ENCODE measurements around the gene ARSI. TPM values are rescaled to one million over a fixed set of nuclear protein-coding genes. Genes with fewer than 3 reads are reported as not detected.

ARSI gene
- polyA plus RNA-seq, 2 donors = 0.77 to 1.6 TPM

DNA sequence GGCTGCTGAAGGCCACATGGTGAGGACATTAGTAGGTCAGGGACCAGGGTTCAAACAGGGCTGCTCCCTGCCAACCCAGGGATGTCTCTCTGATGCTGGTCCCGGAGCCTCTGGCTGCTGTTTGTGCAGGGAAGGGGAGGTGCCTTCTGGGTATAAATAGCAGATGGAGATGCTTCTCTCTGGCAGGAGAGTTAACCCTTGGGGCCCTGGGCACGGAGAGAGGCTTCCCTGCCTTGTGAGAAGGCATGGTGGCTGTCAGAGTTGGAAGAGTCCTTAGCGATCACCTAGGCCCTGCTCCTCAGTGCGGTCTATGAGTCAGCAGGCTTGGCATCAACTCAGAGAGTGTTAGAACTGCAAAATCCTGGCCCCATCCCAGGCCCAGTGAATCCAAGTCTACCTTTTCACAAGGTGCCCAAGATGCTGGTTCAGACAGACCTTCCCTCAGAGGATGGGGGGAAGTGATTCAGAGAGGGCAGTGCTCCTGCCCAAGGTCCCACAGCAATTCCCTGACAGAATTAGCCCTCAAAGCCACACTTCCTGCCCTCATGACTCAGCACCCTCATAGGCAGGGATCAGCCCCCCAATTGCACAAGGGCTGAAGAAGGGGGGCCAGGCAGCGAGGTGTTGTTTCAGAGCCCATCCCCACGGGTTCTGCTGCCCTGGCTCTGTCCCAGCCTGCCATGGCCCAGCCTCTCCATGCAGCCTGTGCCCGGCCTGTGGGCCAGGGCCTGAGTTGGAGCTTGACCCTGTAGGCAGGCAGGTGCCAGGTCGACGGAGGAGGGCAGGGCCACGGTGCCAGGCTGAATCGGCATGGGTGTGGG, 38.7 kb downstream of the ARSI start:
- Histone ChIP-seq H3K27me3 (ENCODE audit: control insufficient read depth in 1 of 2, insufficient read depth in 2 of 2, low read length in 2 of 2) (no peaks in the 10 kb centered on the region), H3K27ac (ENCODE audit: low read depth in 2 of 2, low read length in 1 of 2) (no peak overlapping the region), H3K9me3 (ENCODE audit: control insufficient read depth in 2 of 2, insufficient read depth in 1 of 2, low read depth in 1 of 2, low read length in 1 of 2) (peaks cover 0 to 2% of the 10 kb centered on the region in 2 donors), H3K4me1 (ENCODE audit: control insufficient read depth in 2 of 2, insufficient read depth in 2 of 2, low read length in 1 of 2) (peaks cover 2 to 6% of the 10 kb centered on the region in 2 donors), H3K4me3 (ENCODE audit: low read depth in 1 of 2, low read length in 2 of 2) (no peak overlapping the region), H3K36me3 (ENCODE audit: control insufficient read depth in 2 of 2, insufficient read depth in 2 of 2, low read length in 1 of 2) (no peaks in the 10 kb centered on the region)
- WGBS, 2 donors = 32 to 36% methylated on average over 11 of the region's 11 CpGs

GRCh38 chr5:150263375-150263775, 39.3 kb downstream of the ARSI start:
- WGBS, 2 donors = 74 to 84% methylated on average over 5 of the region's 5 CpGs
- Histone ChIP-seq H3K36me3 (ENCODE audit: control insufficient read depth in 2 of 2, insufficient read depth in 2 of 2, low read length in 1 of 2) (no peaks in the 10 kb centered on the region), H3K9me3 (ENCODE audit: control insufficient read depth in 2 of 2, insufficient read depth in 1 of 2, low read depth in 1 of 2, low read length in 1 of 2) (peaks cover 0 to 2% of the 10 kb centered on the region in 2 donors), H3K4me3 (ENCODE audit: low read depth in 1 of 2, low read length in 2 of 2) (no peak overlapping the region), H3K27me3 (ENCODE audit: control insufficient read depth in 1 of 2, insufficient read depth in 2 of 2, low read length in 2 of 2) (no peaks in the 10 kb centered on the region), H3K4me1 (ENCODE audit: control insufficient read depth in 2 of 2, insufficient read depth in 2 of 2, low read length in 1 of 2) (peaks cover 2 to 6% of the 10 kb centered on the region in 2 donors), H3K27ac (ENCODE audit: low read depth in 2 of 2, low read length in 1 of 2) (no peak overlapping the region)

- no peak overlapping the region for H3K27ac ChIP-seq (ENCODE audit: low read depth in 2 of 2, low read length in 1 of 2)
- no peak overlapping the region for H3K4me3 ChIP-seq (ENCODE audit: low read depth in 1 of 2, low read length in 2 of 2)
- H3K36me3 ChIP-seq (ENCODE audit: control insufficient read depth in 2 of 2, insufficient read depth in 2 of 2, low read length in 1 of 2) = no peaks in the 10 kb centered on the region
- H3K4me1 ChIP-seq (ENCODE audit: control insufficient read depth in 2 of 2, insufficient read depth in 2 of 2, low read length in 1 of 2) = peaks cover 2 to 6% of the 10 kb centered on the region in 2 donors
- 90 to 92% methylated on average over 7 of the region's 7 CpGs for WGBS, 2 donors
- H3K9me3 ChIP-seq (ENCODE audit: control insufficient read depth in 2 of 2, insufficient read depth in 1 of 2, low read depth in 1 of 2, low read length in 1 of 2) = peaks cover 0 to 2% of the 10 kb centered on the region in 2 donors
- H3K27me3 ChIP-seq (ENCODE audit: control insufficient read depth in 1 of 2, insufficient read depth in 2 of 2, low read length in 2 of 2) = no peaks in the 10 kb centered on the region
Observed at GRCh38 chr5:150262502-150262901, 40.2 kb downstream of the ARSI start.

- H3K9me3 ChIP-seq (ENCODE audit: control insufficient read depth in 2 of 2, insufficient read depth in 1 of 2, low read depth in 1 of 2, low read length in 1 of 2) = peaks cover 0 to 2% of the 10 kb centered on the region in 2 donors
- 59 to 65% methylated on average over 8 of the region's 8 CpGs for WGBS, 2 donors
- H3K4me1 ChIP-seq (ENCODE audit: control insufficient read depth in 2 of 2, insufficient read depth in 2 of 2, low read length in 1 of 2) = peaks cover 2 to 6% of the 10 kb centered on the region in 2 donors
Observed at GRCh38 chr5:150261231-150261630, 41.5 kb downstream of the ARSI start.

DNA sequence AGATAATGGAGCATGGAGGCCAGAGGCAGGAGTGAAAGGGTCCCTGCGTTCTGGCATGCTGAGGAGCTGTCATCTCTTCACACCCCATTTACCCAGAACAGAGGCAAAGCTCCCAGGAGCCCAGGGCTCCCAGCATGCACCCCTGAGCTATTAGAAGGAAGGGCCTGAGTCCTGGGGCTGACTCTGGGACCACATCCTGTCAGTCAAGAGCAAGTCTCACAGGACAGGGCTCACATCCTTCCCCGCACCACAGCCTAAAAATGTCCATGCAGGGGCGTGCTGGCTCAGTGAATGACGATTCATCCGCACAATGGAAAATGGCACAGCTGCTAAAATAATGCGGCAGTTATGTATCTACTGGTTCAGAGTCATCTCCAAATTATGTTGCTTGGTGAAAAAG, 44.6 kb downstream of the ARSI start:
- WGBS, 2 donors = 63 to 71% methylated on average over 6 of the region's 6 CpGs
- Histone ChIP-seq H3K4me3 (ENCODE audit: low read depth in 1 of 2, low read length in 2 of 2) (no peak overlapping the region), H3K4me1 (ENCODE audit: control insufficient read depth in 2 of 2, insufficient read depth in 2 of 2, low read length in 1 of 2) (no peaks in the 10 kb centered on the region), H3K36me3 (ENCODE audit: control insufficient read depth in 2 of 2, insufficient read depth in 2 of 2, low read length in 1 of 2) (no peaks in the 10 kb centered on the region), H3K27ac (ENCODE audit: low read depth in 2 of 2, low read length in 1 of 2) (no peak overlapping the region), H3K9me3 (ENCODE audit: control insufficient read depth in 2 of 2, insufficient read depth in 1 of 2, low read depth in 1 of 2, low read length in 1 of 2) (no peaks in the 10 kb centered on the region), H3K27me3 (ENCODE audit: control insufficient read depth in 1 of 2, insufficient read depth in 2 of 2, low read length in 2 of 2) (no peaks in the 10 kb centered on the region)

More at GRCh38 chr5:150261231-150261630, 41.5 kb downstream of the ARSI start:
- H3K27me3 ChIP-seq (ENCODE audit: control insufficient read depth in 1 of 2, insufficient read depth in 2 of 2, low read length in 2 of 2) = no peaks in the 10 kb centered on the region
- no peak overlapping the region for H3K4me3 ChIP-seq (ENCODE audit: low read depth in 1 of 2, low read length in 2 of 2)
- no peaks in the 10 kb centered on the region for H3K36me3 ChIP-seq (ENCODE audit: control insufficient read depth in 2 of 2, insufficient read depth in 2 of 2, low read length in 1 of 2)
- no peak overlapping the region for H3K27ac ChIP-seq (ENCODE audit: low read depth in 2 of 2, low read length in 1 of 2)

- Histone ChIP-seq H3K4me1 (ENCODE audit: control insufficient read depth in 2 of 2, insufficient read depth in 2 of 2, low read length in 1 of 2) (no peaks in the 10 kb centered on the region), H3K36me3 (ENCODE audit: control insufficient read depth in 2 of 2, insufficient read depth in 2 of 2, low read length in 1 of 2) (no peaks in the 10 kb centered on the region), H3K4me3 (ENCODE audit: low read depth in 1 of 2, low read length in 2 of 2) (no peak overlapping the region), H3K9me3 (ENCODE audit: control insufficient read depth in 2 of 2, insufficient read depth in 1 of 2, low read depth in 1 of 2, low read length in 1 of 2) (no peaks in the 10 kb centered on the region), H3K27ac (ENCODE audit: low read depth in 2 of 2, low read length in 1 of 2) (no peak overlapping the region), H3K27me3 (ENCODE audit: control insufficient read depth in 1 of 2, insufficient read depth in 2 of 2, low read length in 2 of 2) (no peaks in the 10 kb centered on the region)
- WGBS, 2 donors = 85 to 86% methylated on average over 11 of the region's 11 CpGs
Observed at GRCh38 chr5:150257424-150257823, 45.3 kb downstream of the ARSI start.

- H3K27me3 ChIP-seq (ENCODE audit: control insufficient read depth in 1 of 2, insufficient read depth in 2 of 2, low read length in 2 of 2) = no peaks in the 10 kb centered on the region
- no peaks in the 10 kb centered on the region for H3K4me1 ChIP-seq (ENCODE audit: control insufficient read depth in 2 of 2, insufficient read depth in 2 of 2, low read length in 1 of 2)
- no peaks in the 10 kb centered on the region for H3K9me3 ChIP-seq (ENCODE audit: control insufficient read depth in 2 of 2, insufficient read depth in 1 of 2, low read depth in 1 of 2, low read length in 1 of 2)
- WGBS, 2 donors = 79 to 83% methylated on average over 12 of the region's 12 CpGs
- no peak overlapping the region for H3K27ac ChIP-seq (ENCODE audit: low read depth in 2 of 2, low read length in 1 of 2)
- H3K36me3 ChIP-seq (ENCODE audit: control insufficient read depth in 2 of 2, insufficient read depth in 2 of 2, low read length in 1 of 2) = no peaks in the 10 kb centered on the region
- H3K4me3 ChIP-seq (ENCODE audit: low read depth in 1 of 2, low read length in 2 of 2) = no peak overlapping the region
Observed at GRCh38 chr5:150256410-150257064, 46.2 kb downstream of the ARSI start.

DNA sequence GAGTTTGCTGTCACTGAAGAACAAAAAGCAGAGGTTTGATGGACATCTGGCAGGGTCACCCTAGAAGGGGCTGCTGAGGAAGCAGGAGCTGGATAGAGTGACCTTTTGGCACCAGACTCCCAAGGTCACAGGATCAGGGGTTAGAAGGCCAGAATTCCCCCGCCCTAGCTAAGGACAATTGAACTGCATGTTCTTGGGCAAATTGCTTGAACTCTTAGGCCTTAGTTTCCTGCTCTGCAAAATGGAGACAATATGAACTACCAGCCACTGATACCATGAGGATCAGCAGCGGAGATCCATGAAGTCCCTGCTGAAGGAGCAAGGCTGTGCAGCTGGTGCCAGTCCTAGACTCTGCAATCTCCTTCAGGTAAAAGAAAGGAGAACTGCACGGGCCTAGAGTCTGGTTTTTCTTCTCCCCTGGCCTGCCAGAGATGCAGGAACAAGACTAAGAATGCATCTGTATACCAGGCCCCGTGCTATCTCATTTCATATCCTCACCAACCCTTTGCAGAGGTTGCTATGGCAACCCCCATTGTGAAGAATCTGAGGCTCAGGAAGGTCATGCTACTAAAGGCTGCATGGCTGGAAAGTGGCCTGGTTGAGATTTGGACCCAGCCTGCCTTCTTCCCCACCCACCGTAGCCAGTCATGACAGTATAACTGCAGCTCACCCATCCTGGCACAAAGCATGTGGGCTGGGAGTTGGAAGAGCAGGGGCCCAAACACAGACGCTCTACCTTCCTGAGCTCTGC, 46.9 kb downstream of the ARSI start:
- H3K27me3 ChIP-seq (ENCODE audit: control insufficient read depth in 1 of 2, insufficient read depth in 2 of 2, low read length in 2 of 2) = no peaks in the 10 kb centered on the region
- no peaks in the 10 kb centered on the region for H3K9me3 ChIP-seq (ENCODE audit: control insufficient read depth in 2 of 2, insufficient read depth in 1 of 2, low read depth in 1 of 2, low read length in 1 of 2)
- no peak overlapping the region for H3K4me3 ChIP-seq (ENCODE audit: low read depth in 1 of 2, low read length in 2 of 2)
- WGBS, 2 donors = 75 to 80% methylated on average over 6 of the region's 6 CpGs
- H3K4me1 ChIP-seq (ENCODE audit: control insufficient read depth in 2 of 2, insufficient read depth in 2 of 2, low read length in 1 of 2) = no peaks in the 10 kb centered on the region
- H3K36me3 ChIP-seq (ENCODE audit: control insufficient read depth in 2 of 2, insufficient read depth in 2 of 2, low read length in 1 of 2) = no peaks in the 10 kb centered on the region
- no peak overlapping the region for H3K27ac ChIP-seq (ENCODE audit: low read depth in 2 of 2, low read length in 1 of 2)

- H3K27me3 ChIP-seq (ENCODE audit: control insufficient read depth in 1 of 2, insufficient read depth in 2 of 2, low read length in 2 of 2) = no peaks in the 10 kb centered on the region
- H3K4me1 ChIP-seq (ENCODE audit: control insufficient read depth in 2 of 2, insufficient read depth in 2 of 2, low read length in 1 of 2) = no peaks in the 10 kb centered on the region
- H3K9me3 ChIP-seq (ENCODE audit: control insufficient read depth in 2 of 2, insufficient read depth in 1 of 2, low read depth in 1 of 2, low read length in 1 of 2) = no peaks in the 10 kb centered on the region
- no peak overlapping the region for H3K27ac ChIP-seq (ENCODE audit: low read depth in 2 of 2, low read length in 1 of 2)
- H3K4me3 ChIP-seq (ENCODE audit: low read depth in 1 of 2, low read length in 2 of 2) = no peak overlapping the region
- 74 to 77% methylated on average over 4 of the region's 4 CpGs for WGBS, 2 donors
- no peaks in the 10 kb centered on the region for H3K36me3 ChIP-seq (ENCODE audit: control insufficient read depth in 2 of 2, insufficient read depth in 2 of 2, low read length in 1 of 2)
Observed at GRCh38 chr5:150254774-150255173, 47.9 kb downstream of the ARSI start.

All from esophagus (tissue), 2 donors.